Measurements from ENCODE around the gene FNTB.

DNA sequence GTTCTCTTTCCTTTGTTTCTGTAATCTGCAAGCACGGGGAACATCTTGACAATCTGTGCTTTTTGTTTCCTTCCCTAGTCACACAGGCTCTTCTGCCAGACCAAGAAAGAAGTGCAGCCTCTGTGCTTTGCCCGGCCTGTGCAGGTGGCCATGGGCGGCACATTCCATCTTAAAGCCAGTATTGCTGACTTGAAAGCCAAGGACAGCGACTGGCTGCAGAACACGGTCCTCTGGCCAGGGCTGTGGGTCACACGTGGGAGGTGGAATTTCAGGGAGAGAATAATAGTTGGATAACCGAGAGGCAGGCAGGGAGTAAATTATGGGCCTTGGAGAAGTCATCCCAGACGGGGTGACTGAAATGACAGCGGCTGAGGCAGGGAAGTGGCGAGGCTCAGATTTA is 24.8 kb downstream of the FNTB start:
- TF ChIP-seq, protein P1, sequence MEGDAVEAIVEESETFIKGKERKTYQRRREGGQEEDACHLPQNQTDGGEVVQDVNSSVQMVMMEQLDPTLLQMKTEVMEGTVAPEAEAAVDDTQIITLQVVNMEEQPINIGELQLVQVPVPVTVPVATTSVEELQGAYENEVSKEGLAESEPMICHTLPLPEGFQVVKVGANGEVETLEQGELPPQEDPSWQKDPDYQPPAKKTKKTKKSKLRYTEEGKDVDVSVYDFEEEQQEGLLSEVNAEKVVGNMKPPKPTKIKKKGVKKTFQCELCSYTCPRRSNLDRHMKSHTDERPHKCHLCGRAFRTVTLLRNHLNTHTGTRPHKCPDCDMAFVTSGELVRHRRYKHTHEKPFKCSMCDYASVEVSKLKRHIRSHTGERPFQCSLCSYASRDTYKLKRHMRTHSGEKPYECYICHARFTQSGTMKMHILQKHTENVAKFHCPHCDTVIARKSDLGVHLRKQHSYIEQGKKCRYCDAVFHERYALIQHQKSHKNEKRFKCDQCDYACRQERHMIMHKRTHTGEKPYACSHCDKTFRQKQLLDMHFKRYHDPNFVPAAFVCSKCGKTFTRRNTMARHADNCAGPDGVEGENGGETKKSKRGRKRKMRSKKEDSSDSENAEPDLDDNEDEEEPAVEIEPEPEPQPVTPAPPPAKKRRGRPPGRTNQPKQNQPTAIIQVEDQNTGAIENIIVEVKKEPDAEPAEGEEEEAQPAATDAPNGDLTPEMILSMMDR (IDR thresholded peaks at IDR 0.05; ENCODE audit: low read depth, low read length), result no peak
- no peak for TF ChIP-seq EZH2phosphoT487 (IDR thresholded peaks at IDR 0.05; ENCODE audit: low read depth)
